Measurements from ENCODE around the gene IFNE. TPM values are rescaled to one million over a fixed set of nuclear protein-coding genes. Genes with fewer than 3 reads are reported as not detected.

IFNE gene
- polyA plus RNA-seq, 1 of the 3 experiments (the other 2 are of a cell fraction) = 0.05 TPM

- Histone ChIP-seq H4K20me1 (ENCODE audit: insufficient read depth) (no peaks in the 10 kb centered on the region), H3K9me2 (no peaks in the 10 kb centered on the region), H3K79me2 (ENCODE audit: insufficient read depth) (no peaks in the 10 kb centered on the region), H3K27me3 (ENCODE audit: insufficient read depth) (peaks cover 14% of the 10 kb centered on the region; the same call in 1 of the 2 replicates), H3K4me3 (ENCODE audit: low read depth in 2 of 2, low read length in 1 of 2) (no peak overlapping the region), H3K36me3 (replicated peaks in 1 of 2; ENCODE audit: control insufficient read depth in 1 of 2, insufficient read depth in 2 of 2, low read length in 1 of 2) (no peaks in the 10 kb centered on the region), H3K27ac (ENCODE audit: low read depth in 2 of 2, low read length in 1 of 2) (no peak overlapping the region), H3K9me3 (no peaks in the 10 kb centered on the region), H3K4me1 (ENCODE audit: control insufficient read depth in 1 of 2, insufficient read depth in 2 of 2, low read depth in 1 of 2, low read length in 1 of 2) (no peaks in the 10 kb centered on the region), H3K9ac (no peak overlapping the region), H3K4me2 (no peak overlapping the region), H2AFZ (ENCODE audit: low read depth) (no peak overlapping the region), H3F3A (replicated peaks; ENCODE audit: insufficient read depth) (no peaks in the 10 kb centered on the region)
- TF ChIP-seq FOSL2 (IDR thresholded peaks at IDR 0.05; ENCODE audit: borderline replicate concordance, low read depth) (no peak), ZBTB33 (IDR thresholded peaks at IDR 0.05; ENCODE audit: borderline replicate concordance, low read depth) (no peak), JUND (IDR thresholded peaks at IDR 0.05) (no peak), CTCF (IDR thresholded peaks at IDR 0.05) (peak; percentile 51), MXI1 (IDR thresholded peaks at IDR 0.05; ENCODE audit: low read depth, low read length) (no peak), MAX (IDR thresholded peaks at IDR 0.05; ENCODE audit: low read depth) (no peak), TAF1 (IDR thresholded peaks at IDR 0.05; ENCODE audit: borderline replicate concordance, low read depth, low read length) (no peak), FOXM1 (IDR thresholded peaks at IDR 0.05; ENCODE audit: low read depth) (no peak)
- DNase-seq = no peak
- ChIA-PET CTCF (interaction anchor here (0.7 to 0.9 kb wide), 2 partner anchors 9 to 96 kb away, joined by 3 read pairs; partner anchors contain the start of gene IFNE), POLR2A (no interaction called here)
- 14% methylated on average over 1 of the region's 1 CpG for WGBS (ENCODE audit: low lambda C conversion rate)
Measured at GRCh38 chr9:21491756-21492155, 9.6 kb upstream of the IFNE start.

GRCh38 chr9:21481470-21482056 is 550 bp downstream of the IFNE start:
- Histone ChIP-seq H3K79me2 (ENCODE audit: insufficient read depth) (no peaks in the 10 kb centered on the region), H2AFZ (ENCODE audit: low read depth) (no peak overlapping the region), H3K27ac (ENCODE audit: low read depth in 2 of 2, low read length in 1 of 2) (no peak overlapping the region), H3K36me3 (replicated peaks in 1 of 2; ENCODE audit: control insufficient read depth in 1 of 2, insufficient read depth in 2 of 2, low read length in 1 of 2) (no peaks in the 10 kb centered on the region), H3K27me3 (ENCODE audit: insufficient read depth) (no peaks in the 10 kb centered on the region; the same call in 1 of the 2 replicates), H3K9me3 (no peaks in the 10 kb centered on the region), H3K4me3 (ENCODE audit: low read depth in 2 of 2, low read length in 1 of 2) (no peak overlapping the region), H3F3A (replicated peaks; ENCODE audit: insufficient read depth) (no peaks in the 10 kb centered on the region), H3K4me2 (no peak overlapping the region), H4K20me1 (ENCODE audit: insufficient read depth) (no peaks in the 10 kb centered on the region), H3K9ac (no peak overlapping the region), H3K4me1 (ENCODE audit: control insufficient read depth in 1 of 2, insufficient read depth in 2 of 2, low read depth in 1 of 2, low read length in 1 of 2) (no peaks in the 10 kb centered on the region), H3K9me2 (no peaks in the 10 kb centered on the region)
- 0% methylated on average over 1 of the region's 1 CpG for WGBS (ENCODE audit: low lambda C conversion rate)
- DNase-seq = no peak
- POLR2A ChIA-PET = no interaction called here
- CTCF ChIA-PET = interaction anchor here (0.9 kb wide), 1 partner anchor 11 kb away, joined by 3 read pairs; no protein-coding TSS in a partner anchor
- no peak for TF ChIP-seq GABPA (IDR thresholded peaks at IDR 0.05; ENCODE audit: low read depth)
- no peak for TF ChIP-seq NFIC (IDR thresholded peaks at IDR 0.05; ENCODE audit: borderline replicate concordance)
- TF ChIP-seq GATA2 (CRISPR knock-in tag; IDR thresholded peaks at IDR 0.05) = no peak
- TF ChIP-seq FOXJ3 (CRISPR knock-in tag; IDR thresholded peaks at IDR 0.05) = no peak
- TF ChIP-seq REST (IDR thresholded peaks at IDR 0.05; ENCODE audit: low read depth, low read length) = no peak
- TF ChIP-seq RAD21 (IDR thresholded peaks at IDR 0.05; ENCODE audit: low read length) = no peak
- no peak for TF ChIP-seq MAX (IDR thresholded peaks at IDR 0.05; ENCODE audit: low read depth)
- no peak for TF ChIP-seq RXRA (IDR thresholded peaks at IDR 0.05; ENCODE audit: borderline replicate concordance, low read depth)
- no peak for TF ChIP-seq ELF1 (IDR thresholded peaks at IDR 0.05)
- no peak for TF ChIP-seq SMC3 (IDR thresholded peaks at IDR 0.05; ENCODE audit: low read depth, low read length)
- TF ChIP-seq ZBTB33 (IDR thresholded peaks at IDR 0.05; ENCODE audit: borderline replicate concordance, low read depth) = no peak
- no peak for TF ChIP-seq YY1 (IDR thresholded peaks at IDR 0.05; ENCODE audit: low read depth)

Data from SK-N-SH (cell line).